Eye (tissue), 1 donor: Measurements from ENCODE around the gene RAD9A.

Experiments
- DNase-seq: peaks from one replicate; pipeline ENCODE4 v3.0.0-alpha.2; 2015

The RAD9A gene

GRCh38 chr11:67357831-67358670 is 33.7 kb upstream of the RAD9A start:
- no peak for DNase-seq

- no peak for DNase-seq
These were observed 27.6 kb upstream of the RAD9A start for GRCh38 chr11:67364169-67364568.

GRCh38 chr11:67364783-67365722 is 26.7 kb upstream of the RAD9A start:
- no peak for DNase-seq

- DNase-seq = no peak
These were observed 25.9 kb upstream of the RAD9A start for GRCh38 chr11:67365736-67366444.

- DNase-seq = peak; percentile 41
These were observed 25.2 kb upstream of the RAD9A start for GRCh38 chr11:67366546-67366945.

GRCh38 chr11:67366961-67367760 is 24.6 kb upstream of the RAD9A start:
- no peak for DNase-seq

- DNase-seq = no peak
These were observed 24.0 kb upstream of the RAD9A start for GRCh38 chr11:67367761-67368227.

GRCh38 chr11:67368621-67369020 is 23.2 kb upstream of the RAD9A start:
- no peak for DNase-seq

- DNase-seq = no peak
These were observed 22.5 kb upstream of the RAD9A start for GRCh38 chr11:67369275-67369674.

- DNase-seq = peak; percentile 49
These were observed 21.9 kb upstream of the RAD9A start for GRCh38 chr11:67369801-67370284.

GRCh38 chr11:67370351-67371076 is 21.3 kb upstream of the RAD9A start:
- peak; percentile 67 for DNase-seq

GRCh38 chr11:67371189-67371910 is 20.4 kb upstream of the RAD9A start:
- DNase-seq = peak; percentile 65

- no peak for DNase-seq
These were observed 19.9 kb upstream of the RAD9A start for GRCh38 chr11:67371911-67372320.

- peak; percentile 76 for DNase-seq
These were observed 19.3 kb upstream of the RAD9A start for GRCh38 chr11:67372321-67372992.

GRCh38 chr11:67372993-67373647 is 18.7 kb upstream of the RAD9A start, which contains the start of gene CLCF1:
TSS of gene CLCF1 (minus strand) at chr11:67373598. CDS start at chr11:67373539, 59 bp downstream.
- peak; percentile 87 for DNase-seq

- peak; percentile 86 for DNase-seq
These were observed 17.9 kb upstream of the RAD9A start for GRCh38 chr11:67373648-67374570.

- no peak for DNase-seq
These were observed 17.1 kb upstream of the RAD9A start for GRCh38 chr11:67374571-67375281.
